GM20000 (cell line): Measurements from ENCODE around the gene ARSG.

Source experiments
- DNase-seq: peaks from one replicate; pipeline ENCODE4 v3.0.0; 2012; ENCODE audit warnings: low spot score
- TF ChIP-seq, protein P1 (sequence below): IDR thresholded peaks from 2 replicates; pipeline ENCODE4 v1.5.1; 2012; ENCODE audit warnings: mild to moderate bottlenecking, control low read depth; ENCODE audit errors: extremely low read depth, missing control alignments

ARSG gene

GRCh38 chr17:68378268-68379176, 87.2 kb downstream of the ARSG start:
- DNase-seq: no peak

DNA sequence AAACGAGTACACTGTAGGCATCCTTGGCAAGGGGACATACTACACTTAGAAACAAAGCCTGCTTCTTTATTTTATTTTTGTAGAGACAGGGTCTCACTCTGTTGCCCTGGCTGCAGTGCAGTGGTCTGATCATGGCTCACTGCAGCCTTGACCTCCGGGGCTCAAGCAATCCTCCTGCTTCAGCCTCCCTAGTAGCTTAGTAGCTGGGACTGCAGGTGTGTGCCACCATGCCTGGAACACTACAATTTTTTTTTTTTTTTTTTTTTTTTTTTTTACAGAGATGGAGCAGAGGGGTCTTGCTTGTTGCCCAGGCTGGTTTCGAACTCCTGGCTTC, 87.8 kb downstream of the ARSG start:
- DNase-seq: no peak
- TF ChIP-seq, protein P1, sequence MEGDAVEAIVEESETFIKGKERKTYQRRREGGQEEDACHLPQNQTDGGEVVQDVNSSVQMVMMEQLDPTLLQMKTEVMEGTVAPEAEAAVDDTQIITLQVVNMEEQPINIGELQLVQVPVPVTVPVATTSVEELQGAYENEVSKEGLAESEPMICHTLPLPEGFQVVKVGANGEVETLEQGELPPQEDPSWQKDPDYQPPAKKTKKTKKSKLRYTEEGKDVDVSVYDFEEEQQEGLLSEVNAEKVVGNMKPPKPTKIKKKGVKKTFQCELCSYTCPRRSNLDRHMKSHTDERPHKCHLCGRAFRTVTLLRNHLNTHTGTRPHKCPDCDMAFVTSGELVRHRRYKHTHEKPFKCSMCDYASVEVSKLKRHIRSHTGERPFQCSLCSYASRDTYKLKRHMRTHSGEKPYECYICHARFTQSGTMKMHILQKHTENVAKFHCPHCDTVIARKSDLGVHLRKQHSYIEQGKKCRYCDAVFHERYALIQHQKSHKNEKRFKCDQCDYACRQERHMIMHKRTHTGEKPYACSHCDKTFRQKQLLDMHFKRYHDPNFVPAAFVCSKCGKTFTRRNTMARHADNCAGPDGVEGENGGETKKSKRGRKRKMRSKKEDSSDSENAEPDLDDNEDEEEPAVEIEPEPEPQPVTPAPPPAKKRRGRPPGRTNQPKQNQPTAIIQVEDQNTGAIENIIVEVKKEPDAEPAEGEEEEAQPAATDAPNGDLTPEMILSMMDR: no peak

More at GRCh38 chr17:68378268-68379176, 87.2 kb downstream of the ARSG start:
- TF ChIP-seq, protein P1: no peak

DNA sequence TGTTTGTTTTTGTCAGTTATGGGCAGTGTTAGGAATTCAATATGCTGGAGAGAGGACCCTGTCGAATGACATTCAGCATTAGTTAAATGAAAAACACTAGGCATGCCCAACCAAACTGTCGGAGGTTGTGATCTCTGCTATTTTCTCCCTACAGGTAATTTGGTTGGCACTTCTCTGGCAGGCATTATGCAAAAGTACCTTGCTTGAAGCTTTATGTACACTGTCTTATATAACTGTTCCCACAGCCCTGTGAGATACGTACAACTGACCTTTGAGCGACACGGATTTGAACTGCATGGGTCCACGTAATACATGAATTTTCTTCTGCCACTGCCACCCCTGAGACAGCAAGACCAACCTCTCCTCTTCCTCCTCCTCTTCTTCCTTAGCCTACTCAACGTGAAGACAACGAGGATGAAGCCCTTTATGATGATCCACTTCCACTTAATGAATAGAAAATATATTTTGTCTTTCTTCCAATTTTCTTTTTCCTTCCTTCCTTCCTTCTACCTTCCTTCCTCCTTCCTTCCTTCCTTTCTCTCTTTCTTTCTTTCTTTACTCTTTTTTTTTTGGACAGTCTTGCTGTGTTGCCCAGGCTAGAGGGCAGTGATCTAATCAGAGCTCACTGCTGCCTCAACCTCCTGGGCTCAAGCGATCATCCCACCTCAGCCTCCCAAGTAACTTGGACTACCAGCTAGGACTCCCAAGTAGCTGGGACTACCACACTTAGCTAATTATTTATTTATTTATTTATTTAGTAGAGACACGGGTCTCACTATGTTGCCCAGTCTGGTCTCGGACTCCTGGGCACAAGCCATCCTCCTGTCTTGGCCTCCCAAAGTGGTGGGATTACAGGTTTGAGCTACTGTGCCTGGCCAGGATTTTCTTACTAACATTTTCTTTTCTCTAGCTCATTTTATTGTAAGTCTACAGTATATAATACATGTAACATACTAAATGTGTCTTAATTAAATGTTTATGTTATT, 88.7 kb downstream of the ARSG start:
- DNase-seq: no peak
- TF ChIP-seq, protein P1: no peak

GRCh38 chr17:68381076-68381900, 90.0 kb downstream of the ARSG start:
- TF ChIP-seq, protein P1: no peak
- no peak for DNase-seq

- DNase-seq: no peak
Measured at GRCh38 chr17:68382582-68383085, 91.3 kb downstream of the ARSG start.

GRCh38 chr17:68383120-68383442, 91.8 kb downstream of the ARSG start:
- TF ChIP-seq, protein P1: no peak
- DNase-seq: no peak

More at GRCh38 chr17:68382582-68383085, 91.3 kb downstream of the ARSG start:
- TF ChIP-seq, protein P1: no peak
